Measurements from ENCODE around the gene TMEM229B. TPM values are rescaled to one million over a fixed set of nuclear protein-coding genes. Genes with fewer than 3 reads are reported as not detected.

Gene TMEM229B
- total RNA-seq, 1 donor from 2014 or later: 1.3 TPM

DNA sequence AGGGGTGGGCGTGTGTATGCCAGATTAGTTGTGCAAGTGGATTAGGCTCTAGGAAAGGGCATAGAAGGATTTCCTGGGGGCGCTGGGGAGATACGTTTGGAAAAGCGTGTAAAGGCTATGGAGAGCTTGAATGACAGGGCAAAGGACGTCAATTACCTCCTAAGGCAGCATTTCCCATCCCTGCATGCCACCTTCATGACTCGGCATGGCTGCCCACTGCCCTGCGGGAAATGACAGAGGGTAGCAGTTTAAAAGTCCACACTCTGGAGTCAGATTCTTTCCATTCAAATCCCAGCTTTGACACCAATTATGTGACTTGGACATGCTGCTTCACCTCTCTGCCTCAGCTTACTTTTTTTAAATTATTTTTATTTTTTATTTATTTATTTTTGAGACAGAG is 14.8 kb upstream of the TMEM229B start:
- H3K27me3 Mint-ChIP-seq (ENCODE audit: low read depth, unreplicated experiment): no peaks in the 10 kb centered on the region
- no peaks in the 10 kb centered on the region for H3K9me3 ChIP-seq (ENCODE audit: insufficient read depth, low read depth, low read length)
- no peaks in the 10 kb centered on the region for H3K79me2 ChIP-seq (ENCODE audit: insufficient read depth, low read length)
- no peak overlapping the region for H2AFZ ChIP-seq (ENCODE audit: low read depth, low read length)
- no peaks in the 10 kb centered on the region for H4K20me1 ChIP-seq (ENCODE audit: insufficient read depth, low read length)
- no peak for TF ChIP-seq EZH2 (IDR thresholded peaks at IDR 0.05; ENCODE audit: insufficient read depth, low read length)
- TF ChIP-seq, protein P1, sequence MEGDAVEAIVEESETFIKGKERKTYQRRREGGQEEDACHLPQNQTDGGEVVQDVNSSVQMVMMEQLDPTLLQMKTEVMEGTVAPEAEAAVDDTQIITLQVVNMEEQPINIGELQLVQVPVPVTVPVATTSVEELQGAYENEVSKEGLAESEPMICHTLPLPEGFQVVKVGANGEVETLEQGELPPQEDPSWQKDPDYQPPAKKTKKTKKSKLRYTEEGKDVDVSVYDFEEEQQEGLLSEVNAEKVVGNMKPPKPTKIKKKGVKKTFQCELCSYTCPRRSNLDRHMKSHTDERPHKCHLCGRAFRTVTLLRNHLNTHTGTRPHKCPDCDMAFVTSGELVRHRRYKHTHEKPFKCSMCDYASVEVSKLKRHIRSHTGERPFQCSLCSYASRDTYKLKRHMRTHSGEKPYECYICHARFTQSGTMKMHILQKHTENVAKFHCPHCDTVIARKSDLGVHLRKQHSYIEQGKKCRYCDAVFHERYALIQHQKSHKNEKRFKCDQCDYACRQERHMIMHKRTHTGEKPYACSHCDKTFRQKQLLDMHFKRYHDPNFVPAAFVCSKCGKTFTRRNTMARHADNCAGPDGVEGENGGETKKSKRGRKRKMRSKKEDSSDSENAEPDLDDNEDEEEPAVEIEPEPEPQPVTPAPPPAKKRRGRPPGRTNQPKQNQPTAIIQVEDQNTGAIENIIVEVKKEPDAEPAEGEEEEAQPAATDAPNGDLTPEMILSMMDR (IDR thresholded peaks at IDR 0.05; ENCODE audit: insufficient read depth, low read depth, low read length): no peak
- no peaks in the 10 kb centered on the region for H3K4me1 ChIP-seq (ENCODE audit: insufficient read depth, low read length)
- FAIRE-seq (no peak), DNase-seq (ENCODE audit: low read depth) (no peak)
- H3K9ac ChIP-seq (ENCODE audit: low read length): no peak overlapping the region
- H3K4me3 ChIP-seq (ENCODE audit: insufficient read depth, low read depth, low read length): no peak overlapping the region
- no peak overlapping the region for H3K4me2 ChIP-seq (ENCODE audit: low read length)
- peaks cover 9% of the 10 kb centered on the region for H3K27me3 ChIP-seq (ENCODE audit: insufficient read depth, low read length)
- H3K4me1 Mint-ChIP-seq (ENCODE audit: low read depth, unreplicated experiment): peaks cover 1% of the 10 kb centered on the region
- H3K27ac ChIP-seq (ENCODE audit: low read depth, low read length): no peak overlapping the region
- no peak overlapping the region for H3K27ac Mint-ChIP-seq (ENCODE audit: unreplicated experiment)
- H3K36me3 ChIP-seq (ENCODE audit: insufficient read depth, low read length): no peaks in the 10 kb centered on the region
- H3K4me3 Mint-ChIP-seq (ENCODE audit: unreplicated experiment): no peak overlapping the region
- H3K36me3 Mint-ChIP-seq (ENCODE audit: low read depth, unreplicated experiment): no peaks in the 10 kb centered on the region
- H3K9me3 Mint-ChIP-seq (ENCODE audit: unreplicated experiment): no peaks in the 10 kb centered on the region

DNA sequence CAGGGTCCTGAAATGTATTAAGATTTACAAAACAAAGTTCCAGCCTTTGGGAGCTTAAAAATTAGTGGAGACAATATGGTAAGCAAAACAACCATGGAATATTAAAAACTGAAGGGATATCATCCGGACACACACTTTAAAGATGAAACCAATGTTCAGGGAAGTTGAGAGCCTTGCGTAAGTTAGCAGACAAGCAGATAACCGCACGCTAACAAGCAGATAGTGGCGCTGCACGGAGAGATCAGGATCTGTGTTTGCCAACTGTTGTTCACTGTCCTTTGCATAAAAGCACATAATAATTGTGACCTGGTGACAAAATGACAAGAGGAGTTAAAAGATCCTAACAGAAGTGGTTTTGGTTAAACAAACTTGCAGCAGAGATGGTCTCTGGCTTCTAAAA is 14.3 kb upstream of the TMEM229B start:
- H3K27ac ChIP-seq (ENCODE audit: low read depth, low read length): no peak overlapping the region
- Mint-ChIP-seq H3K9me3 (ENCODE audit: unreplicated experiment) (no peaks in the 10 kb centered on the region), H3K36me3 (ENCODE audit: low read depth, unreplicated experiment) (no peaks in the 10 kb centered on the region), H3K4me1 (ENCODE audit: low read depth, unreplicated experiment) (peaks cover 1% of the 10 kb centered on the region), H3K27me3 (ENCODE audit: low read depth, unreplicated experiment) (no peaks in the 10 kb centered on the region), H3K4me3 (ENCODE audit: unreplicated experiment) (no peak overlapping the region), H3K27ac (ENCODE audit: unreplicated experiment) (no peak overlapping the region)
- H3K9me3 ChIP-seq (ENCODE audit: insufficient read depth, low read depth, low read length): no peaks in the 10 kb centered on the region
- no peaks in the 10 kb centered on the region for H4K20me1 ChIP-seq (ENCODE audit: insufficient read depth, low read length)
- DNase-seq (ENCODE audit: low read depth): no peak
- FAIRE-seq: no peak
- no peaks in the 10 kb centered on the region for H3K4me1 ChIP-seq (ENCODE audit: insufficient read depth, low read length)
- TF ChIP-seq EZH2 (IDR thresholded peaks at IDR 0.05; ENCODE audit: insufficient read depth, low read length): no peak
- TF ChIP-seq, protein P1 (IDR thresholded peaks at IDR 0.05; ENCODE audit: insufficient read depth, low read depth, low read length): no peak
- no peak overlapping the region for H3K4me3 ChIP-seq (ENCODE audit: insufficient read depth, low read depth, low read length)
- H3K27me3 ChIP-seq (ENCODE audit: insufficient read depth, low read length): peaks cover 10% of the 10 kb centered on the region
- no peak overlapping the region for H3K4me2 ChIP-seq (ENCODE audit: low read length)
- H2AFZ ChIP-seq (ENCODE audit: low read depth, low read length): no peak overlapping the region
- no peak overlapping the region for H3K9ac ChIP-seq (ENCODE audit: low read length)
- H3K79me2 ChIP-seq (ENCODE audit: insufficient read depth, low read length): no peaks in the 10 kb centered on the region
- H3K36me3 ChIP-seq (ENCODE audit: insufficient read depth, low read length): no peaks in the 10 kb centered on the region

DNA sequence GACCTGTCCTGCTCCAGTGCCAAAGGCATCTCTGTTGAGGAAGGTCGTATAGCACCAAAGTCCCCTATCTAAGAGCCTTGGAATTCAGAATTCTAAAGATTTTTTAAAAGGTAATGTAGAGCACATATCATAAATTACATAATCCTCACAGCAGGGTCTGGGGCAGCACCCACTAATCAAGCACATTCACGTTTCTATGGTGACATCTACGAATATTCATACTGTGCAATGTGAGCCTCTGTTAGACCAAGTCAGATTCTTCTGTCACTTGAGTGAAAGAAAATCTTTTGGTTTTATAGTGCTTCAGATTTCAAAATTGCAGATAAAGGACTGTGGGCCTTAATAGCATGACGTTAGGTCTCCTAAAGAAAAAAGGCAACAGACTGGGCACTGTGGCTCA is 13.1 kb upstream of the TMEM229B start:
- Mint-ChIP-seq H3K9me3 (ENCODE audit: unreplicated experiment) (no peaks in the 10 kb centered on the region), H3K27me3 (ENCODE audit: low read depth, unreplicated experiment) (no peaks in the 10 kb centered on the region), H3K36me3 (ENCODE audit: low read depth, unreplicated experiment) (no peaks in the 10 kb centered on the region), H3K4me3 (ENCODE audit: unreplicated experiment) (no peak overlapping the region), H3K27ac (ENCODE audit: unreplicated experiment) (no peak overlapping the region), H3K4me1 (ENCODE audit: low read depth, unreplicated experiment) (peaks cover 1% of the 10 kb centered on the region)
- TF ChIP-seq, protein P1 (IDR thresholded peaks at IDR 0.05; ENCODE audit: insufficient read depth, low read depth, low read length): no peak
- no peak for TF ChIP-seq EZH2 (IDR thresholded peaks at IDR 0.05; ENCODE audit: insufficient read depth, low read length)
- no peak overlapping the region for H3K27ac ChIP-seq (ENCODE audit: low read depth, low read length)
- no peak overlapping the region for H2AFZ ChIP-seq (ENCODE audit: low read depth, low read length)
- no peak for DNase-seq (ENCODE audit: low read depth)
- H3K4me2 ChIP-seq (ENCODE audit: low read length): no peak overlapping the region
- no peak overlapping the region for H3K9ac ChIP-seq (ENCODE audit: low read length)
- no peak for FAIRE-seq
- no peak overlapping the region for H3K4me3 ChIP-seq (ENCODE audit: insufficient read depth, low read depth, low read length)
- no peaks in the 10 kb centered on the region for H3K36me3 ChIP-seq (ENCODE audit: insufficient read depth, low read length)
- H3K4me1 ChIP-seq (ENCODE audit: insufficient read depth, low read length): no peaks in the 10 kb centered on the region
- H3K9me3 ChIP-seq (ENCODE audit: insufficient read depth, low read depth, low read length): no peaks in the 10 kb centered on the region
- H4K20me1 ChIP-seq (ENCODE audit: insufficient read depth, low read length): no peaks in the 10 kb centered on the region
- no peaks in the 10 kb centered on the region for H3K79me2 ChIP-seq (ENCODE audit: insufficient read depth, low read length)
- peaks cover 8% of the 10 kb centered on the region for H3K27me3 ChIP-seq (ENCODE audit: insufficient read depth, low read length)
